Measurements from ENCODE around the gene IL1B.

Gene IL1B

DNA sequence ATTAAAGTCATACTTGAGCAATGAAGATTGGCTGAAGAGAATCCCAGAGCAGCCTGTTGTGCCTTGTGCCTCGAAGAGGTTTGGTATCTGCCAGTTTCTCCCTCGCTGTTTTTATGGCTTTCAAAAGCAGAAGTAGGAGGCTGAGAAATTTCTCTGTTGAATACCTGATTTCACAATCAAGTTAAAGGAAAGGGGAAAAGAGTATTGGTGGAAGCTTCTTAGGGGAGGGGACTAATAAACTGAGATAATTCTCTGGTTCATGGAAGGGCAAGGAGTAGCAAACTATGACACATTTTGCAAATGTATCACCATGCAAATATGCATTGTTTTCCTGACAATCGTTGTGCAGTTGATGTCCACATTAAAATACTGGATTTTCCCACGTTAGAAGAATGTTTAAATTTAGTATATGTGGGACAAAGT is at the start of gene IL1B:
Gene IL1B (minus strand): TSS at position 85 of the 423 bp plus-strand sequence. CDS start 550 bp downstream, outside the sequence.
- no peak within 1 kb of the TSS for H3K4me3 ChIP-seq (ENCODE audit: low read depth, low read length)

DNA sequence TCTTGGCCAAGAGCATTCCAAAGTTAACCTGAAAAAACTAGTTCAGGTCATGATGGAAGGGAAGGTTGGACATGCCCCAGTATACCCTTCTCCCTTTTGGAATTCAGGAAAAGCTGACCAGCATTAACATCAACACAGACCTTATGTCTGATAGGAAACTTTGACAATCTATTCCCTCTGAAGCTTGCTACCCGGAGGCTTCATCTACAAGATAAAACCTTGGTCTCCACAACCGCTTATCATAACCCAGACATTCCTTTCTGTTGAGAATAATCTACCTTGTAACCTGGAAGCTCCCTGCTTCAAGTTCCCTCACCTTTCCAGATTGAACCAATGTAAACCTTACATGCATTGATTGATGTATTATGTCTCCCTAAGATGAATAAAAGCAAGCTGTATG is 49.7 kb upstream of the IL1B start:
- H3K4me3 ChIP-seq (ENCODE audit: low read depth, low read length) = no peak overlapping the region
- no peak for DNase-seq (ENCODE audit: low read depth)

More for the DNA sequence above, at the start of gene IL1B:
- DNase-seq (ENCODE audit: low read depth) = peak; percentile 73

DNA sequence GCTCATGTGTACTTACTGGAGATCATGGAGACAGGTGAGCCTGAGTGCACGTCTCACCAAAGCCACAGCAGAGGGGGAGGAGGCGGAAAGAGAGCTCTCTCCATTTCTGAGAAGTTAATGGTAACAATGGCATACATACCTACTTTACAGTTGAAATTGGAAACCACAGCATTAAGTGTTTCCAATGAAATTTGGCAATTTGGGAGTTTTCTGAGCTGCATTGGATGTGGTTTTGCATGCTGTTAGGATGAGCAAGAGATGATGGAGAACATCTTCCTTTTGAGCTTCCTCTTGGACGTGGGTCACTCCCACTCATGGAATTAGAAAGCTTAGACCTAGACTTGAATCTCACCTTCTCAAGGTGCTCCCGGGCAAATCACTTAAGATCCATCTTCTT is 48.9 kb upstream of the IL1B start:
- DNase-seq (ENCODE audit: low read depth) = no peak
- H3K4me3 ChIP-seq (ENCODE audit: low read depth, low read length) = no peak overlapping the region

DNA sequence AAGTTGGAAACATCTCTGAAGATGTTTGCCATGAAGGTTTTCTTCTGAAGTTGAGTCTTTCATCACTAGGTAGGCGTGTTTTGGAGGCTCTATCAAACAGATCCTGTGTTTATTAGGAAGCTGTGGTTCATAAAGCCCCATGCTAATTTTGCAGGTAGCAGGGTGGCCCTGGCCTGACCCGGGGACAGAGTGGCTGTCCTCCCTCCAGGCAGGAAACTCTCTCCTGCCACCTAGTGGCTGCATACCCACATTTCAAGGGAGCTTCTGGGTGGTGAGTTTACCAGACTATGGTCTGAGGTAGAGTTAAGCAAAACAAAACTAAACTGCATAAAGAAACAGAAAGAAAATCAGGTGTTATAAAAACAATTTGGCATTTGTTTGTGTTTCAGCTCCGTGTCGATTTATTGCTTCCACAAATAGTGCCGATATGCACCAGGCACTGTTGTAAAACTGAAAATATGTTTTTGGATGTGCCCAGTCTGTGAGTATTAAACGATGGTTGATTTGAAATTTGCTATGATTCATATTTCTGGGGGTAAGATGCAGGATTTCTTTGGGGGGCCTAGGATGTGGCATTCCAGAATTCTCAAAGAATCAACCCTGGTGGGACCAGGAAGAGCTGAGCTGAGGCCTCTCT is 48.4 kb upstream of the IL1B start:
- no peak for DNase-seq (ENCODE audit: low read depth)
- no peak overlapping the region for H3K4me3 ChIP-seq (ENCODE audit: low read depth, low read length)

DNA sequence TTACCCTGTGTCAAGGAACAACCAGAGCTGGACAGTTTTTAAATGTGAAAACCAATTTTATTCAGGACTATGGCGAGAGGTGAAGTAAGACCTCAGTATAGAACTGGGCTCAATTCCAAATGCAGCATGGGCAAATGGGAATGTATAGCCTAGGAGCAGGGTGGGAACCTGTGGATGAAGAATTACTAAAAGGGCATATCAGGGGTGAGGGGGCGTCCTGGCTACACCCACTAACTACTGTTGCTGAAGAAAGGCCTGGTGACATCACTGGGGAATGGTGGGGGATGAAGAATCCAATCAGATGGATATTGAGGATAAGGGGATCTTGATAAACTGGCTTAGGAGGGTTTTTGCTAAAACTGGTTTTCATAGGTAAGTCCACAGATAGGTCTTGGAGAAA is 47.1 kb upstream of the IL1B start:
- no peak overlapping the region for H3K4me3 ChIP-seq (ENCODE audit: low read depth, low read length)
- no peak for DNase-seq (ENCODE audit: low read depth)

DNA sequence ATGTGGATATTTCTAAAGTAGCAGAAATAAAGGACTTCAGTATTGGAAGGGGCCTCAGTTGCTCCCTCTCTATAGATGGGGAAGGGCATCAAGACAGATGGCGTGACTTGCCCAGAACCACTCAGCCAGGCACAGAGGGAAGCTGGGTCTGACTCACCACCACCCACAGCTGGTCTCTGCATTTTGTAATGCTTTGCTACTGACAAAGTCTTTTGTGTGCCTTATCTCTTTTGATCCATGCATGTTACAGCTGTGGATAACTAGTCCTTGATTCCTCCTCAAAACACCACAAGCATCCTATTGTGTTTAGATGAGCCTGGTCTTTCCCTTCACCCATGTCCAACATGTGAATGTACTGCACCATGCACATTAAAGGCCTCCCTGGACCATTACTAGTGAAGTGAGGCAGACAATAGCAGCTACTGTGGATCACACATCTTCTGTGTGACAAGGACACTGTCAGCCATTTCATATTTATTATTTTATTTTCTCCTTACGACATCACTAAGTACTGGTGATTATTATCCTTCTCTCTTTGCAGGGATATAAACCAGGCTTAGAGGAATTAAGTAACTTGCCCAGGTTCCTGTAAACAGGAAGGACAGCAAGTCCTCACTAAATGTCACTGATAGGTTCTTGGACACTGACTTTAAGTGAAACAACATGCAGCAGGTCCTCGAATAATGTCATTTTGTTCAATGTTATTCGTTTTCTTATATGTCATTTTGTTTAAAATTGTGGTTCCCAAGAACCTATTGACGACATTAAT is 44.8 kb upstream of the IL1B start:
- peak; percentile 33 for DNase-seq (ENCODE audit: low read depth)

DNA sequence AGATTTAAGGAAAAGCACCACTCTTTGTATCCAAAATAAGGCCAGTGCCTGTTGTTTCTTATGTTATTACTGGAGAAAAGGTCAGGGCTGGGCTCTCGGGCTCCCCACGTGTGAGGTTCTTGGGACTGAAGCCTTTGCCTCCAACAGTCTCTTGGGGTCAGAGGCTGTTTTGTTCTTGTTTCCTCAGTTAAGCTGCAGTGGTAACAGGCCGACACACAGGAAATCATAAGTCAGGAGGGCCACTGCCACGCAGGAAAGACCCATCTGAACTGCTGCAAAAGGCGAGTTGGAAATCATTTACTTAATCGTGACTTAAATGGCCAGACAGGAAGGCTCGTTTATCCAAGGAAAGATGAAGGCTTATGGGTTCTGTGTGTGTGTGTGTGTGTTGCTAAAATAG is 44.1 kb upstream of the IL1B start:
- DNase-seq (ENCODE audit: low read depth) = no peak
- no peak overlapping the region for H3K4me3 ChIP-seq (ENCODE audit: low read depth, low read length)

More for the DNA sequence above, 44.8 kb upstream of the IL1B start:
- no peak overlapping the region for H3K4me3 ChIP-seq (ENCODE audit: low read depth, low read length)

DNA sequence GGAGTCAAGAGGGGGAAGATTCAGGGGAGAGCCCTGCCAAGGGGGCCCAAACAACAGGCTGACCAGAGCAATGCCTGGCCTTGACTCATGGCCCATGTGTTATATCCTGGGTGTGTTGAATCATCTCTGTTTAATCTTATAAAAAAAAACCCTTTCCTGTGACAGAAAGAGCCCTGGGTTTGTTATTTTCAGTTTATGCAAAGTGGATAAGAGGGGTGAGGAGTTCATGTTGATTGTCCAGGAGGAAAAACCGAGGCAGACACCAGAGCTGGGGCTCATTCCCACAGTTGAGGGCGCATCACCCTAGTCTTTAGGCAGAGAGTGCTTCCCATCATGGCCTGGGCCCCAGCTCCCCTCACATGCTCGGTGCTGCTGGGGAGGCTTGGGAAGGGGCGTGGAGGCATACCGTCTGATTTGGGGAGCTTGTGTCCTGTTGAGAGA is 43.5 kb upstream of the IL1B start:
- H3K4me3 ChIP-seq (ENCODE audit: low read depth, low read length) = no peak overlapping the region
- DNase-seq (ENCODE audit: low read depth) = no peak

DNA sequence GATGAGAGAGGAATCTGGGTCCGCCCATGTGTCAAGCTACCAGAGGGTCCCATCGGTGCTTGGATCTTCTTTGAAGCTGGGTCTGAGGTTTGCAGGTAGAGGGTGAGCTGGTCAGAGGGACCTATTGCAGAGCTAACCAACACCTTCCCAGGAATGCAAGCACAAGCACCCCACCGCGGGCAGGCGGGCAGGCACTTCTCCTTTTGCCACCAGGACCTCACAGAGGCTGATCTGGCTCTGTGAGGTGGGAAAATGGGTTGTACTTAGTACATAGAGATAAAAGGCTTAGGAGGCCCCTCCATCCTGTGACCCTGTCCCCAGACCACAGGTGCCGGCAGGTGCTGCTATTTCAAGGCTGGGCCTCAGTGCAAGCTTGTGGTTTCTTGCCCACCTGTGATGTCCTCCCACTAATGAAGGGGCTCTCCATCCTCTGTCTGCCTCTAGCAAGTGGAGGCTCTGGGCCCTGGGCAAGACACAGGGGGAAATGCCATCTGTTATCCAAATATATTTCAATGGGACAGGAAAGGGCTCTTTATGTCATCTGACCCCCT is 43.0 kb upstream of the IL1B start:
- no peak overlapping the region for H3K4me3 ChIP-seq (ENCODE audit: low read depth, low read length)
- DNase-seq (ENCODE audit: low read depth) = no peak

DNA sequence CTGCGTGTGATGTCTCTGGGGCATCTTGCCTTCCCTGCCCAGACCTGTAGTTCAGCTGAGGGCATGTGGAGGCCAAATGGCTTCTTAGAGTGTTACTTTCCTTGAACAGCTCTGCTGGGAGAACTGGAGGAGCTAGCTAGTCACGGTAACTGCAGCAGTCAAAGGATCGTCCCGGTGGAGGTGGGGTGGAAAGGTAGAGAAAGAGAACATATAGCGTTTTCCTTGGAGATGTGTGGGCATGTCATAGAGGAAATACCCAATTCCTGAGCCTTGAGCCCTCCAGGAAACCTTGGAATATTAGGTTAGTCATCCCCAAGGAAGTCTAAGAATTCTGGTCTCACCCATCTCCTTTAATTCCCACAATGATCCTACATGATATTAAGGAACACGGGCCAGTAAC is 40.8 kb upstream of the IL1B start:
- H3K4me3 ChIP-seq (ENCODE audit: low read depth, low read length) = no peak overlapping the region
- no peak for DNase-seq (ENCODE audit: low read depth)

DNA sequence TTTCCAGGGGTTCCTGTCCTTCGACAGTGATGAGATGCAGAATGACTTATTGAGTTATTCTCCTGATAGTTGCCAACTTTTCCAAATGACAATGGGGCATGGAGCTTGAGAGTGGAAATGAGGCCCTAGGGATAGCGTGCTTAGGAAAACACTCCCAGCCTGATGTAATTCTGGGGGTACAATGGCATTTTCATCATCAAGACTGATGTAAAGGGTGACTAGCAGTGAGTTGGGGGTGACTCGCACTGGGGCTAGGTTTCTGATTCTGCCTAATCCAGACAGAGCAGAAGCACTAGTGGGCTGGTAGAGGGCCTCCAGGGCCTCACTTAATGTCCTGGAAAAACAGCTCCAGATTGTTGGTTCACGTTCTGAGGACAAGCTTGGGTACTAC is 40.4 kb upstream of the IL1B start:
- no peak overlapping the region for H3K4me3 ChIP-seq (ENCODE audit: low read depth, low read length)
- no peak for DNase-seq (ENCODE audit: low read depth)

DNA sequence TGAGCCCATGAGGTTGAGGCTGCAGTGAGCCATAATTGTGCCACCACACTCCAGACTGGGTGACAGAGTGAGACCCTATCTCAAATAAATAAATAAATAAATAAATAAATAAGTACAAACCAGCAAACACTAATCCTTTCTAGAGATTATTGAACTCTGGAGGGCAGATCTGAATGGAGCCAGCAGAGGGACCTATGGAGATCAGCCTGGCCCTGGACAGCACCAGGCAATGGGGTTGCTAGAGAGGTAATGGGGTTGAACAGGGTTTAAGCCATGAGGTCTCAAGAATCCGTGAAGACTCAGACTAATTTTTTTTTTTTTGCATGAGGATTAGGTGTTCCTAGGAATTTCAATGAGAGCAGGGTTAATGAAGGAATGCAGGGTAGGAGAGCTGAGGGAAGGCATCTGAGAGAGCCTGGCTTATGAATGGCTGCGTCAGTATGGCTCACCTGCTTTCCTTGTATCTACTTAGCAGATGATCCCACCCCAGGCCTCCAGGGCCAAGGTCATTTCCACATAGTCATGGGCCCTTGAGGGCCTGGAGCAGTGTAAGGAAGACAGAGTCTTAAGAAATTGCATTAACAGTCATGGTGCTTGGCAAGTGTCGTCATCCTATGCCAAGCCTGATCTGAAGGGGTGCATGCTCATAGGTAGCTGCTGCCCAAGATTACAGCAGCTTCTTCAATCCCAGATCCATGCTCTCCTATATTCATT is 39.8 kb upstream of the IL1B start:
- no peak for DNase-seq (ENCODE audit: low read depth)
- no peak overlapping the region for H3K4me3 ChIP-seq (ENCODE audit: low read depth, low read length)

DNA sequence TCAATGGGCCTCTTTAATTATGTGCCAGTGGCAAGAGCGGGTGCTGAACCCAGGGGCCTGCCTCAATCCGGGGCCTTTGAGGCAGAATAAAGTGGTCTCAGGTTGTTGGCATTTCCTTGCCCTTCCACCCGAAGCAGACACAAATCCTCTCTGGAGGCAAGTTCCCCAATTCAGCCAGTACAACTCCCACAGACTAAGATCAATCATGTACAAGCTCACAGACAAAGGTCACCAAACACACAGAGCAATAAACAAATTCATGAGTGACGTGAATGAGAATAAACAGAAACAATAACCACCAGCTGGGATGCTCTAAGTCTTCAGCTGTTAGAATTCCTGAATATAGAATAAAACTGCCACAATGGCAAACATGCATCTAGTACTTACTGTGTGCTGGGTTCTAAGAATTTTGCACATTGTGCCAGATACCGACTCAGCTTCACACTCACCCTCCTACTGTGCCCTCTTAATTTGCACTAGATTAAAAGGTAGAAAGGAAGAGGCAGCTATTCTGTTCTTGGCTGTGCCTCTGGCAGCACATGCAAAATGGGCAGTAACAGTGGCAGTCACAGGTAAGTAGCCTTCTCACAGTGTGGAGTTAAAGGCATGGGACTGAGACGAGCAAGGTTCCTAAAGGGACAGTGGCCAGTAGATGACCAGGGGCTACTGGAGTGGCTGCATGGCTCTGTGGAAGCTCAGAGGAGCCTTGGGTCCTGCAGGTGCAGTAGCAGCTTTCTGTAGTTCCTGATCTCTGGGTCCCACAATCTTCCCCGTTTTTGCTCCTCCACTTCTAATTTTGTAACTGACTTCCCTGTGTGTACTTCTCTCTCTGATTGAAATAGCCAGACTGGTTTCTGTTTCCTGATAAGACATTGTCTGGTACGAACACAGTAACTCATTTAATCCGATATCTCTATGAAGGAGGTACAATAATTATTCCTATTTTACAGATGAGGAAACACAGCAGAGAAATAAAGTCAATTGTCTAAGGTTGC is 34.6 kb upstream of the IL1B start:
- no peak for DNase-seq (ENCODE audit: low read depth)

DNA sequence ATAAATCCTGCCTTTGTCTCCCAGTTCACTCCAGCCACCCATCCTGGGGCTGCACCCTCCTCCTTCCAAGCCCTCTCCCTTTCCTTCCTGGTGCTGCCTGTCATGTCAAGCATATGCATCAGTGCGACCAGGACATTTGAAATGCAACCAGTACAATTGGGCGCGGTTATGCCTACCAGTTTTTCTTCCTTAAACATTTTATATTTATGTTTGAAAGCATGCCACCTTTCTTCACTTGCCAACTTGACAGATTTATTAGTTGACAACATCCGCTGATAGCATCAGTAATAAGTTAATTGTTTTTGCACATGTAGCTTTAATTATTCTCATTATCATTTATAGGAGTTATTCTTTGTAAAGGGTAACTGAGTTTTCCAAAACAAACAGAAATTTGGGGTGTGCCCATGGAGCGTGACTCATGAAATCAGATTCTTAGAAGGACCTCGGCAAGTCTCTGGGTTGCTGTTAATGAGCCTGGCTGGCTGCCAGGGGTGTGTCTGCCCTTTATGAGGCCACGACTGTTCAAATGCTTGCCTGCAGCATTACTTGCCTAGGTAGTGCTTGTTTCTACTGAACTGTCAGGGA is 32.8 kb upstream of the IL1B start:
- no peak overlapping the region for H3K4me3 ChIP-seq (ENCODE audit: low read depth, low read length)
- DNase-seq (ENCODE audit: low read depth) = peak; percentile 62

More for the DNA sequence above, 34.6 kb upstream of the IL1B start:
- H3K4me3 ChIP-seq (ENCODE audit: low read depth, low read length) = no peak overlapping the region

DNA sequence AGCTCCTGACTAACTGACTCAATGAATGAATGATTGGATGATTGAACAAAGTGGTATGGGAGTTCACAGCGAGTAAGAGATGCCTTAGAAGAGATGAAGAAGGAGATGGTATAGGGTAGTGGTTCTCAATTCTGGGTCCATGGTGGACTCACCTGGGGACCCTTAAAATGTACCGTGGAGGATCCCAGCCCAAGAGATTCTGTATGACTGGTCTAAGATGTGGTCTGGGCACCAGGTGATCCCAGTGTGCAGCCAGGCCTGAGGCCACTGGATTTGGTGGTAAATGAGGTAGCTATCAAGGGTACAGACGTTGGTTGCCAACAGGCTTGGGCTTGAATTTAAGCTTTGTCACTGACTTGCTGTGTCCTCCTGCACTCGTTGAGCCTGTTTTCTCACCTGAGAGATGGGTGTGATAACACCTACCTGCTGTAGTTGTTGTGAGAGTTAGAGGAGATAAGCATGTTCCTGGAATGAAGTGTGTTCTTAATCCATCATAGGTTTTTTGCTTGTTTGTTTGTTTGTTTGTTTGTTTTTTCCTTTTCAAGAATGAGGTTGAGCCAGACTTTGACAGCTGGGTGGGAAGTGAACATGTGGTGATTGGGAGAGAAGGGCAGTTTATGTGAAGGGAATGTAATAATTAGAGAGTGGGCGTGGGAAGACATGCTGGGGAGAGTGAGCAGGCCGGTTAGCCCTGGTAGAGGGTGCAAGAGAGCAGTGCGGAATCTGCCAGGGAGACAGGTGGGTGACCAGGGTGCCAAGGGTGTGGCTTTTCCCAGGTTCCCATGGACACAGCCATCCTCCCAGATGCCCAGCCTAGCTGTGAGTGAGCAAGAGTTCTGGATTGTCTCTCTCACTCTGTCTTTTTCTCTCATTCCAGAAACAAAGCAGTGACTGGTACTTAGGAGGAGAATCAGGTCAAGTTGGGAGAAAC is 31.4 kb upstream of the IL1B start:
- H3K4me3 ChIP-seq (ENCODE audit: low read depth, low read length) = no peak overlapping the region
- no peak for DNase-seq (ENCODE audit: low read depth)

DNA sequence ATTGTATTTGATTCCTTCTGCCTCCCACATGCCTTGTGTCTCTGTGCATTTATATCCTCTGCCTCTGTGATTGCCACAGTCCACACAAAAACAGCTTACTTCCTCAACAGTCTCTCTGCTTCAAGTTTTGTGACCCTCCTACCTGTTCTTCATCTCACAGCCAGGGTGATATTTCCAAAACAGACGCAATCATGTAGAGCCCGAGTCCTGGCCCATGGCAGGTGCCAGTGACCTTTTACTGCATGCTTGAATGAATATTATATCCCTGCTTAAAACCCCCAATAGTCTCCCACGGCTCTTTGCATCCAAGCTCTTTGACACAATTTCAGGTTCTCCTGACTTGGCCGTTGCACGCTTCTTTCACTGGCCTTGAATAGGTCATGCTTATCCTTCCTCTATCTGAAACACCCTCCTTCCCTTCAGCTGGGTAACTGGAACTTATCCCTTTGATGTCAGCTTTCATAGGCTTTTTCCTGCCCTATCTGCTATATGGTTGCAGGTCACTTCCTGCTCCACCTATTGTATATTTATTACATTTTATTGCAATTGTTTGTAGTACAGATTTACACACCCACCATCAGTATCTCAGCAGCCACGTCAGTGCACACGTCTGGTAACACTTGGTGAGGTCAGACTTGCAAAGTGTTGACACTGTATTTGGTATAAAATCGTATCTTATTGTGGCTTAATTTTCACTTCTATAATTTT is 29.7 kb upstream of the IL1B start:
- DNase-seq (ENCODE audit: low read depth) = no peak
- no peak overlapping the region for H3K4me3 ChIP-seq (ENCODE audit: low read depth, low read length)

DNA sequence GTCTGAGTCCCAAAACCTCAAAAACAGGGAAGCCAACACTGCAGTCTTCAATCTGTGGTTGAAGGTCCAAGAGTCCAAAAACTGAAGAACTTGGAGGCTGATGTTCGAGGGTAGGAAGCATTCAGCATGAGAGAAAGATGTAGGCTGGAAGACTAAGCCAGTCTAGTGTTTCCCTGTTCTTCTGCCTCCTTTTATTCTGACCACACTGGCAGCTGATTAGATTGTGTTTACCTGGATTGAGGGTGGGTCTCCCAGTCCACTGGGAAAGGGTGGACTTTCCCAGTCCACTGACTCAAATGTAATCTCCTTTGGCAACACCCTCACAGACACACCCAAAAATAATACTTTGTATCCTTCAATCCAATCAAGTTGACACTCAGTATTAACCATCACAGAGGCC is 27.5 kb upstream of the IL1B start:
- DNase-seq (ENCODE audit: low read depth) = no peak
- no peak overlapping the region for H3K4me3 ChIP-seq (ENCODE audit: low read depth, low read length)

Measured in skeletal muscle cell (primary cell).